Ishikawa (cell line): ENCODE data around the gene AACS.

Experiments
- CEBPB ChIP-seq: IDR thresholded peaks from 2 replicates; pipeline ENCODE4 v1.6.1; 2012
- CREB1 ChIP-seq: IDR thresholded peaks from 2 replicates; pipeline ENCODE4 v1.6.1; 2012; ENCODE audit warnings: low read depth
- EGR1 ChIP-seq: IDR thresholded peaks from 2 replicates; pipeline ENCODE4 v1.6.1; 2012
- EP300 ChIP-seq: IDR thresholded peaks from 2 replicates; pipeline ENCODE4 v1.6.1; 2012; ENCODE audit warnings: borderline replicate concordance
- FOXM1 ChIP-seq: IDR thresholded peaks from 2 replicates; pipeline ENCODE4 v1.6.1; 2012; ENCODE audit warnings: low read depth, borderline replicate concordance
- NFIC ChIP-seq: IDR thresholded peaks from 2 replicates; pipeline ENCODE4 v1.6.1; 2012
- RAD21 ChIP-seq: IDR thresholded peaks from 2 replicates; pipeline ENCODE4 v1.6.1; 2012; ENCODE audit warnings: low read depth
- TAF1 ChIP-seq: IDR thresholded peaks from 2 replicates; pipeline ENCODE4 v1.6.1; 2012; ENCODE audit warnings: low read depth, mild to moderate bottlenecking
- TCF12 ChIP-seq: IDR thresholded peaks from 2 replicates; pipeline ENCODE4 v1.6.1; 2012; ENCODE audit warnings: low read depth
- TEAD4 ChIP-seq: IDR thresholded peaks from 2 replicates; pipeline ENCODE4 v1.6.1; 2012
- YY1 ChIP-seq: IDR thresholded peaks from 2 replicates; pipeline ENCODE4 v1.6.1; 2012; ENCODE audit warnings: low read depth
- ZBTB7A ChIP-seq: IDR thresholded peaks from 2 replicates; pipeline ENCODE4 v1.6.1; 2012; ENCODE audit warnings: low read depth
- TF ChIP-seq, protein P1 (sequence below): IDR thresholded peaks from 2 replicates; pipeline ENCODE4 v1.6.1; 2012
- TF ChIP-seq, protein P2 (sequence below): IDR thresholded peaks from 2 replicates; pipeline ENCODE4 v1.6.1; 2012
- TF ChIP-seq, protein P3 (sequence below): IDR thresholded peaks from 2 replicates; pipeline ENCODE4 v1.6.1; 2012; ENCODE audit warnings: low read depth, mild to moderate bottlenecking

The AACS gene

DNA sequence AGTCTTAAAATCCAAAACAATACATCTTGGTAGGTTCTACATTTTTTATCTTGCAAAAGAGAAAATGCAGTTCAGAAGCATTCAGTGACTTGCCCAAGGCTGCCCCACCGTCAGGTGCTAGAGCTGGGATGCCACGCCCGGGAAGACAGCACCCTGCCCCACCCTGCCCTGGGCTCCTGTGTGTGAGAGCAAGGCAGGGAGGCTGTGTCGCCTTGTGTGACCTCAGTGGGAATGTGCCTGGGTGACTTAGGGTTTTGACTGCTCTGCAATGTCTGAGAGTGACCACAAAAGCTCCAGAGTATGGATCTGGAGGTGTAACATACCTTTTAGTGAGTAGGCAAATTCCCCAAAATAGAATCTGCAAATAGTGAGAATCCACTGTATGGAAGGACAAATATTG, 60.0 kb downstream of the AACS start:
- TF ChIP-seq EP300: no peak
- no peak for TF ChIP-seq CEBPB
- TF ChIP-seq TAF1: no peak
- TF ChIP-seq ZBTB7A: no peak
- TF ChIP-seq TCF12: no peak
- no peak for TF ChIP-seq YY1
- no peak for TF ChIP-seq EGR1
- TF ChIP-seq TEAD4: no peak
- no peak for TF ChIP-seq CREB1
- TF ChIP-seq, protein P1, sequence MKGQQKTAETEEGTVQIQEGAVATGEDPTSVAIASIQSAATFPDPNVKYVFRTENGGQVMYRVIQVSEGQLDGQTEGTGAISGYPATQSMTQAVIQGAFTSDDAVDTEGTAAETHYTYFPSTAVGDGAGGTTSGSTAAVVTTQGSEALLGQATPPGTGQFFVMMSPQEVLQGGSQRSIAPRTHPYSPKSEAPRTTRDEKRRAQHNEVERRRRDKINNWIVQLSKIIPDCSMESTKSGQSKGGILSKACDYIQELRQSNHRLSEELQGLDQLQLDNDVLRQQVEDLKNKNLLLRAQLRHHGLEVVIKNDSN: no peak
- no peak for TF ChIP-seq NFIC
- TF ChIP-seq RAD21: no peak

DNA sequence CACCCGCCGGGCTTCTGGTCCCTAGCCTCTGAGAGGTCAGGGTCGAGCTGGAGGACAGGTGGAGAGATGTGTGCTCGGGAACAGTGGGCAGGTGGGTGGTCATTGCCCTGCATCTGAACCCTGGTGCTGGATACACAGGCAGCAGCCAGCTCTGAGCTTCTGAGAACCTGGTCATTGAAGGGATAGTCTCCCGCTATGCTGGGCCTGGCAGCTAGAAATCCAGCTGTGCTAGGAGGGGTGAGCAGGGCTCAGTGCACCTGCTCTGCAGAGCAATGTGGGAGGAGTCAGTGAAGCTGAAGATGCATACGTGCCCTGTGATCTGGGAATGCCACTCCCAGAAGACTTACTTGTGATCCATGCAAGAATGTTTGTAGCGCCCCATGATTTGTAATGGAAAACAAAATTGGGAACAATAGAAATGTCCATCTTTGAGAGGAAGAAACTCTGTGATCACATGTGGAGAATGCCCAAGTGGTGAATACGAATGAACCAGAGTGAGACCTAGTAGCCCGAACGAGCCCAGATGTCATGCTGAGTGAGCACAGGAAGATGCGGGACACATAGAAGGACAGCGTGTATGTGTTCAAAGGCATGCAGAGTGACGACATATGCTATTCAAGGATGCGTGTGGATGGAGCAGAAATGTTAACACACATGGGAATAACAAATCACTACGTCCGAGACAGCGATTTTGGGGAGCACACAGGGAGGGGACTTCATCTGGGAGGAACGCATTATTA, 63.4 kb downstream of the AACS start:
- TF ChIP-seq, protein P2, sequence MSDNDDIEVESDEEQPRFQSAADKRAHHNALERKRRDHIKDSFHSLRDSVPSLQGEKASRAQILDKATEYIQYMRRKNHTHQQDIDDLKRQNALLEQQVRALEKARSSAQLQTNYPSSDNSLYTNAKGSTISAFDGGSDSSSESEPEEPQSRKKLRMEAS: no peak
- no peak for TF ChIP-seq ZBTB7A

DNA sequence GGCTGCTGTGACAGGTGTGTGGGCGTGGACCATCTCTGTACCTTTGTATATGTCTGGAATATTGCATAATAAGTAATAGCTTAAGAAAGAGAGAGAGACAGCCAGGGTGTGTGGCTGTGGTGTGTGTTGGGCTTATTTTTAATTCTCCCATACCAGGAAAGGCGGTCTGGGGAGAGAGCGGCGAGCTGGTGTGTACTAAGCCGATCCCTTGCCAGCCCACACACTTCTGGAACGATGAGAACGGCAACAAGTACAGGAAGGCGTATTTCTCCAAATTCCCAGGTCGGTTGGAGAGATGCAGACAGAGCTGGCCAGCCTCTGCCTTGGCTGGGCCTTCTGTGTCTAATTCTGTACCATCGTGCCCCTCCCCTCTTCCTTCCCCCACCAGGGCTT, 63.9 kb downstream of the AACS start:
- TF ChIP-seq EP300: no peak
- TF ChIP-seq YY1: no peak
- no peak for TF ChIP-seq TCF12
- TF ChIP-seq TEAD4: no peak
- TF ChIP-seq, protein P1: no peak
- no peak for TF ChIP-seq TAF1
- no peak for TF ChIP-seq EGR1
- TF ChIP-seq ZBTB7A: no peak
- TF ChIP-seq CREB1: no peak
- no peak for TF ChIP-seq NFIC

DNA sequence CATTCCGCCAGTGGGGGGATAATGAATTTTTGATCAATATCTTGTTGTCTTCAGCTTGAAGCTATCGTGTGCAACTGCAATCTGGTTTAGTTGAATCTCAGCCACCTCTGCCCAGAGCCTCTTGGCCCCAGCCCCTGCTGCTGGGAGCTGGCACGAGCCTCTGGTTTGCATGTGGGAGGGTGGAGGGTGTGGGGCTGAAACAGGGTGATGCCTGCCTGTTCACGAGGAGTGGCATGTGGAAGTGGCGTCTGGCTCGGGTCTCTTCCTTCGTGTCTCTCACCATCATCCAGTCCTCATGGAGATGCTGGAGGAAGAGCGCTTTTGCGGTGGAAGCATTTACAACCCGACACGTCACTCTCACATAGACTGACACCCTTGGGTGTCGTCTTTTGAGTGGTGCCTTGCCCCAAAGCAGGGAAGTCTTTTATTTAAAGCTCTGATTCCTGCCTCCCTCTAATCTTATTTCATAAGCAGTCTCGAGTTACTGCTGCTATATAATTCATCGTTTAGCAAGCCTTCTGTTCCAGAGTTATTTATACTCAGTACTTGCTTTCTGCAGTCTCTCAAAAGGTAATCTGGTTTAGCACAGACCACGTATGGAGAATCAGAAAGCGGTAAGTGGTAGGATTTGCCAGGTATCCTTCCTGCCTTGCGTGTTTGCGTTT, 64.5 kb downstream of the AACS start:
- no peak for TF ChIP-seq YY1
- TF ChIP-seq CREB1: no peak
- no peak for TF ChIP-seq FOXM1
- TF ChIP-seq, protein P3, sequence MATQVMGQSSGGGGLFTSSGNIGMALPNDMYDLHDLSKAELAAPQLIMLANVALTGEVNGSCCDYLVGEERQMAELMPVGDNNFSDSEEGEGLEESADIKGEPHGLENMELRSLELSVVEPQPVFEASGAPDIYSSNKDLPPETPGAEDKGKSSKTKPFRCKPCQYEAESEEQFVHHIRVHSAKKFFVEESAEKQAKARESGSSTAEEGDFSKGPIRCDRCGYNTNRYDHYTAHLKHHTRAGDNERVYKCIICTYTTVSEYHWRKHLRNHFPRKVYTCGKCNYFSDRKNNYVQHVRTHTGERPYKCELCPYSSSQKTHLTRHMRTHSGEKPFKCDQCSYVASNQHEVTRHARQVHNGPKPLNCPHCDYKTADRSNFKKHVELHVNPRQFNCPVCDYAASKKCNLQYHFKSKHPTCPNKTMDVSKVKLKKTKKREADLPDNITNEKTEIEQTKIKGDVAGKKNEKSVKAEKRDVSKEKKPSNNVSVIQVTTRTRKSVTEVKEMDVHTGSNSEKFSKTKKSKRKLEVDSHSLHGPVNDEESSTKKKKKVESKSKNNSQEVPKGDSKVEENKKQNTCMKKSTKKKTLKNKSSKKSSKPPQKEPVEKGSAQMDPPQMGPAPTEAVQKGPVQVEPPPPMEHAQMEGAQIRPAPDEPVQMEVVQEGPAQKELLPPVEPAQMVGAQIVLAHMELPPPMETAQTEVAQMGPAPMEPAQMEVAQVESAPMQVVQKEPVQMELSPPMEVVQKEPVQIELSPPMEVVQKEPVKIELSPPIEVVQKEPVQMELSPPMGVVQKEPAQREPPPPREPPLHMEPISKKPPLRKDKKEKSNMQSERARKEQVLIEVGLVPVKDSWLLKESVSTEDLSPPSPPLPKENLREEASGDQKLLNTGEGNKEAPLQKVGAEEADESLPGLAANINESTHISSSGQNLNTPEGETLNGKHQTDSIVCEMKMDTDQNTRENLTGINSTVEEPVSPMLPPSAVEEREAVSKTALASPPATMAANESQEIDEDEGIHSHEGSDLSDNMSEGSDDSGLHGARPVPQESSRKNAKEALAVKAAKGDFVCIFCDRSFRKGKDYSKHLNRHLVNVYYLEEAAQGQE: no peak
- TF ChIP-seq EGR1: no peak
- no peak for TF ChIP-seq TEAD4
- no peak for TF ChIP-seq RAD21
- no peak for TF ChIP-seq ZBTB7A
- TF ChIP-seq NFIC: no peak

DNA sequence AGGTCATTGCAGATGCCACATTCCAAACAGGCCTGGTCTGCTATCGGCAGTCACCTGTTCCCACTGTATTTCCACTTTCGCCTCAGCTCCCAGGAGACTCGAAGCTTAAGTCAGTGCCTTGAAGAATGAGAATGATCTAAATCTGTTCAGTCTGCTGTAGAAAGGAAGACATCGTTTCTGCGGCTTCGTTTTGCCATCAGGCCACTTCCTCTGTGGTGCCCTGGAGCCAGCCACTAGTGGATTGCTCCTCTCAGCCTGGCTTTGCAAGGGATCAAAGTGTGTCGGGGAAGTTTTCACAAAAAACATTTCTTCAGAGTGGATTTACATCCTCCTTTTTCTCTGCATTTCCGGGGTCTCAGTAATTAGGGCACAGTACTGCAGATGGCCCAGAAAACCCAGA, 66.7 kb downstream of the AACS start:
- TF ChIP-seq CREB1 (no peak), FOXM1 (no peak), CEBPB (no peak), ZBTB7A (no peak), YY1 (no peak)
- TF ChIP-seq, protein P1: no peak
- TF ChIP-seq, protein P3: no peak
